HepG2 (cell line): Measurements from ENCODE around the gene PCP4.

Experiments used
- ISL2 ChIP-seq: sonication (generic); formaldehyde crosslinking; IDR thresholded peaks from 2 replicates; pipeline ENCODE4 v1.5.0; 2020; ENCODE audit warnings: missing genetic modification reagents
- MXD4 ChIP-seq: IDR thresholded peaks from 2 replicates; pipeline ENCODE4 v1.6.1; 2016; ENCODE audit warnings: mild to moderate bottlenecking, missing biosample characterization, missing genetic modification reagents
- NFE2L2 ChIP-seq: fragments of 150-350 bp; IDR thresholded peaks from 2 replicates; pipeline ENCODE4 v1.6.1; 2014; ENCODE audit warnings: low read length
- NR1H2 ChIP-seq: sonication (generic); formaldehyde crosslinking; IDR thresholded peaks from 2 replicates; pipeline ENCODE4 v1.8.1; 2022; ENCODE audit warnings: low read depth, missing genetic modification reagents, borderline replicate concordance
- SMC3 ChIP-seq: IDR thresholded peaks from 2 replicates; pipeline ENCODE4 v1.6.1; 2011; ENCODE audit warnings: low read length, improper control_type of control experiment
- ZKSCAN1 ChIP-seq: fragments of 150-350 bp; IDR thresholded peaks from 2 replicates; pipeline ENCODE4 v1.6.1; 2014; ENCODE audit warnings: low read length
- ZNF543 ChIP-seq: sonication (generic); formaldehyde crosslinking; IDR thresholded peaks from 2 replicates; pipeline ENCODE4 v1.4.0; 2020; ENCODE audit warnings: mild to moderate bottlenecking, missing genetic modification reagents
- ZNF563 ChIP-seq: sonication (generic); formaldehyde crosslinking; IDR thresholded peaks from 2 replicates; pipeline ENCODE4 v1.8.0; 2022; ENCODE audit warnings: mild to moderate bottlenecking, moderate library complexity, missing genetic modification reagents
- ZNF776 ChIP-seq: sonication (generic); formaldehyde crosslinking; IDR thresholded peaks from 2 replicates; pipeline ENCODE4 v1.4.0; 2020; ENCODE audit warnings: mild to moderate bottlenecking, missing genetic modification reagents
- TF ChIP-seq, protein P1 (sequence below): sonication (generic); formaldehyde crosslinking; IDR thresholded peaks from 2 replicates; pipeline ENCODE4 v1.5.0; 2020; ENCODE audit warnings: mild to moderate bottlenecking, missing genetic modification reagents, moderate library complexity
- TF ChIP-seq, protein P2 (sequence below): IDR thresholded peaks from 2 replicates; pipeline ENCODE4 v1.6.1; 2012; ENCODE audit warnings: inconsistent platforms
- TF ChIP-seq, protein P3 (sequence below): sonication (generic); formaldehyde crosslinking; IDR thresholded peaks from 2 replicates; pipeline ENCODE4 v1.4.0; 2020; ENCODE audit warnings: missing genetic modification reagents, borderline replicate concordance
- TF ChIP-seq, protein P4 (sequence below): sonication (generic); formaldehyde crosslinking; IDR thresholded peaks from 2 replicates; pipeline ENCODE4 v1.4.0; 2020; ENCODE audit warnings: mild to moderate bottlenecking, missing genetic modification reagents
- TF ChIP-seq, protein P5 (sequence below): sonication (generic); formaldehyde crosslinking; IDR thresholded peaks from 2 replicates; pipeline ENCODE4 v1.4.0; 2020; ENCODE audit warnings: low read depth, mild to moderate bottlenecking, missing genetic modification reagents

DNA sequence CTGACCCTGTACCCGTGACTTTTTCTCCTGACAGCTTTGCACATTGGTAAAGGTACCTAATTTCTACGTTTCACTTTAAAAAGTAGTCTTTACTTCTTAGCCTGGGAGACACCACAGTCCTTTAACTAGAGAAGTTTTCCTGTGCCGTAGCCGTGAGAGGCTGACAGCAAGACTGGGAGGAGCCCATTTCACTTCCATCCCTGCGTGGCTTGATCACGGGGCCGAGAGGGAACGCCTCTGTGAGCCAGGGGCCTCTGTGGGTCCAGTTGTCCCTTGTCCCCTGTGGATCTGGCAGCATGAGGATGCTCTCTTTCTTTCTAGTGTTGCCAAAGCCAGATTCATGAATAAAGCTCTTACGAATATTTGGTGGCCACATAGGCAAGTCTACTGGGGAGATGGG lies 21.6 kb downstream of the PCP4 start:
- TF ChIP-seq ZNF776 (CRISPR knock-in tag), result no peak
- TF ChIP-seq, protein P1, sequence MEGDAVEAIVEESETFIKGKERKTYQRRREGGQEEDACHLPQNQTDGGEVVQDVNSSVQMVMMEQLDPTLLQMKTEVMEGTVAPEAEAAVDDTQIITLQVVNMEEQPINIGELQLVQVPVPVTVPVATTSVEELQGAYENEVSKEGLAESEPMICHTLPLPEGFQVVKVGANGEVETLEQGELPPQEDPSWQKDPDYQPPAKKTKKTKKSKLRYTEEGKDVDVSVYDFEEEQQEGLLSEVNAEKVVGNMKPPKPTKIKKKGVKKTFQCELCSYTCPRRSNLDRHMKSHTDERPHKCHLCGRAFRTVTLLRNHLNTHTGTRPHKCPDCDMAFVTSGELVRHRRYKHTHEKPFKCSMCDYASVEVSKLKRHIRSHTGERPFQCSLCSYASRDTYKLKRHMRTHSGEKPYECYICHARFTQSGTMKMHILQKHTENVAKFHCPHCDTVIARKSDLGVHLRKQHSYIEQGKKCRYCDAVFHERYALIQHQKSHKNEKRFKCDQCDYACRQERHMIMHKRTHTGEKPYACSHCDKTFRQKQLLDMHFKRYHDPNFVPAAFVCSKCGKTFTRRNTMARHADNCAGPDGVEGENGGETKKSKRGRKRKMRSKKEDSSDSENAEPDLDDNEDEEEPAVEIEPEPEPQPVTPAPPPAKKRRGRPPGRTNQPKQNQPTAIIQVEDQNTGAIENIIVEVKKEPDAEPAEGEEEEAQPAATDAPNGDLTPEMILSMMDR, result no peak
- no peak for TF ChIP-seq ZNF563 (CRISPR knock-in tag)
- TF ChIP-seq, protein P2, sequence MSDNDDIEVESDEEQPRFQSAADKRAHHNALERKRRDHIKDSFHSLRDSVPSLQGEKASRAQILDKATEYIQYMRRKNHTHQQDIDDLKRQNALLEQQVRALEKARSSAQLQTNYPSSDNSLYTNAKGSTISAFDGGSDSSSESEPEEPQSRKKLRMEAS, result no peak
- TF ChIP-seq ISL2 (CRISPR knock-in tag), result no peak
- no peak for TF ChIP-seq MXD4 (CRISPR knock-in tag)
- no peak for TF ChIP-seq NFE2L2
- TF ChIP-seq, protein P3, sequence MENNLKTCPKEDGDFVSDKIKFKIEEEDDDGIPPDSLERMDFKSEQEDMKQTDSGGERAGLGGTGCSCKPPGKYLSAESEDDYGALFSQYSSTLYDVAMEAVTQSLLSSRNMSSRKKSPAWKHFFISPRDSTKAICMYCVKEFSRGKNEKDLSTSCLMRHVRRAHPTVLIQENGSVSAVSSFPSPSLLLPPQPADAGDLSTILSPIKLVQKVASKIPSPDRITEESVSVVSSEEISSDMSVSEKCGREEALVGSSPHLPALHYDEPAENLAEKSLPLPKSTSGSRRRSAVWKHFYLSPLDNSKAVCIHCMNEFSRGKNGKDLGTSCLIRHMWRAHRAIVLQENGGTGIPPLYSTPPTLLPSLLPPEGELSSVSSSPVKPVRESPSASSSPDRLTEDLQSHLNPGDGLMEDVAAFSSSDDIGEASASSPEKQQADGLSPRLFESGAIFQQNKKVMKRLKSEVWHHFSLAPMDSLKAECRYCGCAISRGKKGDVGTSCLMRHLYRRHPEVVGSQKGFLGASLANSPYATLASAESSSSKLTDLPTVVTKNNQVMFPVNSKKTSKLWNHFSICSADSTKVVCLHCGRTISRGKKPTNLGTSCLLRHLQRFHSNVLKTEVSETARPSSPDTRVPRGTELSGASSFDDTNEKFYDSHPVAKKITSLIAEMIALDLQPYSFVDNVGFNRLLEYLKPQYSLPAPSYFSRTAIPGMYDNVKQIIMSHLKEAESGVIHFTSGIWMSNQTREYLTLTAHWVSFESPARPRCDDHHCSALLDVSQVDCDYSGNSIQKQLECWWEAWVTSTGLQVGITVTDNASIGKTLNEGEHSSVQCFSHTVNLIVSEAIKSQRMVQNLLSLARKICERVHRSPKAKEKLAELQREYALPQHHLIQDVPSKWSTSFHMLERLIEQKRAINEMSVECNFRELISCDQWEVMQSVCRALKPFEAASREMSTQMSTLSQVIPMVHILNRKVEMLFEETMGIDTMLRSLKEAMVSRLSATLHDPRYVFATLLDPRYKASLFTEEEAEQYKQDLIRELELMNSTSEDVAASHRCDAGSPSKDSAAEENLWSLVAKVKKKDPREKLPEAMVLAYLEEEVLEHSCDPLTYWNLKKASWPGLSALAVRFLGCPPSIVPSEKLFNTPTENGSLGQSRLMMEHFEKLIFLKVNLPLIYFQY (CRISPR knock-in tag), result no peak
- no peak for TF ChIP-seq NR1H2 (CRISPR knock-in tag)
- no peak for TF ChIP-seq SMC3
- TF ChIP-seq ZKSCAN1, result no peak
- TF ChIP-seq ZNF543, result no peak
- TF ChIP-seq, protein P4, sequence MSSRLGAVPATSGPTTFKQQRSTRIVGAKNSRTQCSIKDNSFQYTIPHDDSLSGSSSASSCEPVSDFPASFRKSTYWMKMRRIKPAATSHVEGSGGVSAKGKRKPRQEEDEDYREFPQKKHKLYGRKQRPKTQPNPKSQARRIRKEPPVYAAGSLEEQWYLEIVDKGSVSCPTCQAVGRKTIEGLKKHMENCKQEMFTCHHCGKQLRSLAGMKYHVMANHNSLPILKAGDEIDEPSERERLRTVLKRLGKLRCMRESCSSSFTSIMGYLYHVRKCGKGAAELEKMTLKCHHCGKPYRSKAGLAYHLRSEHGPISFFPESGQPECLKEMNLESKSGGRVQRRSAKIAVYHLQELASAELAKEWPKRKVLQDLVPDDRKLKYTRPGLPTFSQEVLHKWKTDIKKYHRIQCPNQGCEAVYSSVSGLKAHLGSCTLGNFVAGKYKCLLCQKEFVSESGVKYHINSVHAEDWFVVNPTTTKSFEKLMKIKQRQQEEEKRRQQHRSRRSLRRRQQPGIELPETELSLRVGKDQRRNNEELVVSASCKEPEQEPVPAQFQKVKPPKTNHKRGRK (CRISPR knock-in tag), result no peak
- TF ChIP-seq, protein P5, sequence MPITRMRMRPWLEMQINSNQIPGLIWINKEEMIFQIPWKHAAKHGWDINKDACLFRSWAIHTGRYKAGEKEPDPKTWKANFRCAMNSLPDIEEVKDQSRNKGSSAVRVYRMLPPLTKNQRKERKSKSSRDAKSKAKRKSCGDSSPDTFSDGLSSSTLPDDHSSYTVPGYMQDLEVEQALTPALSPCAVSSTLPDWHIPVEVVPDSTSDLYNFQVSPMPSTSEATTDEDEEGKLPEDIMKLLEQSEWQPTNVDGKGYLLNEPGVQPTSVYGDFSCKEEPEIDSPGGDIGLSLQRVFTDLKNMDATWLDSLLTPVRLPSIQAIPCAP (CRISPR knock-in tag), result no peak
